K562 (cell line): Measurements from ENCODE around the gene GREB1. TPM values are rescaled to one million over a fixed set of nuclear protein-coding genes. Genes with fewer than 3 reads are reported as not detected.

Source experiments
- BDP1 ChIP-seq: IDR thresholded peaks from 3 replicates; pipeline ENCODE4 v1.6.1; 2011; ENCODE audit not compliant: insufficient read length, insufficient read depth
- E2F6 ChIP-seq, 2 experiments: IDR thresholded peaks; 2 replicates each; pipeline ENCODE4 v1.6.1; 2011; ENCODE audit warnings: borderline replicate concordance in 1 of 2, control low read depth in 1 of 2, low read depth in 1 of 2, low read length in 1 of 2, mild to moderate bottlenecking in 1 of 2, mixed read lengths in 1 of 2, moderate library complexity in 1 of 2; ENCODE audit not compliant: insufficient read depth in 1 of 2, insufficient read length in 1 of 2, poor library complexity in 1 of 2, severe bottlenecking in 1 of 2; ENCODE audit errors: extremely low read depth in 1 of 2
- NFATC3 ChIP-seq: fragments of 450-650 bp; IDR thresholded peaks from 2 replicates; pipeline ENCODE4 v1.6.1; 2017; ENCODE audit warnings: mild to moderate bottlenecking
- PRDM10 ChIP-seq: fragments of 450-650 bp; IDR thresholded peaks from 2 replicates; pipeline ENCODE4 v1.6.1; 2018; ENCODE audit not compliant: partially characterized antibody
- TCF3 ChIP-seq: sonication (generic); formaldehyde crosslinking; IDR thresholded peaks from 2 replicates; pipeline ENCODE4 v1.4.0; 2020; ENCODE audit warnings: mild to moderate bottlenecking, missing genetic modification reagents
- polyA plus RNA-seq, 8 experiments: library from polyadenylated mRNA; depleted of rRNA in 4 of 8; stranded (reverse) in 5 of 8; unstranded in 3 of 8; fragments of >200 nt; fragmentation: Nextera tagmentation in 2 of 8; fragmentation: Illumina TruSeq in 1 of 8; extraction: Ambion mirVana in 2 of 8; extraction: Trizol in 1 of 8; gene quantifications; 2 replicates each; pipeline versions ENCODE4 v1.2.1 to v1.2.3, GENCODE V29; 2011 to 2014; ENCODE audit warnings: inconsistent platforms in 1 of 8, missing spikeins in 1 of 8
- total RNA-seq, 7 experiments: library from RNA; depleted of rRNA in 6 of 7; stranded (reverse); fragments of >200 nt in 6 of 7; fragmentation: Illumina TruSeq in 2 of 7; extraction: Trizol in 2 of 7; gene quantifications; 2 replicates each; pipeline versions ENCODE4 v1.2.1 to v1.2.3, GENCODE V29; 2011 to 2021; ENCODE audit warnings: low replicate concordance in 1 of 7
- TF ChIP-seq, protein P1 (sequence below): sonication (generic); formaldehyde crosslinking; IDR thresholded peaks from 2 replicates; pipeline ENCODE4 v1.5.0; 2020; ENCODE audit warnings: missing genetic modification reagents
- TF ChIP-seq, protein P2 (sequence below): IDR thresholded peaks from 2 replicates; pipeline ENCODE4 v1.6.1; 2016; ENCODE audit warnings: missing genetic modification characterization, missing compliant biosample characterization

GREB1 gene
- total and polyA plus RNA-seq, 9 of the 15 experiments (the other 6 are each of a cell fraction or from before 2014, with no cell fraction given) = 0.04 to 0.86 (median 0.10) TPM; not detected in 1

- TF ChIP-seq, protein P1, sequence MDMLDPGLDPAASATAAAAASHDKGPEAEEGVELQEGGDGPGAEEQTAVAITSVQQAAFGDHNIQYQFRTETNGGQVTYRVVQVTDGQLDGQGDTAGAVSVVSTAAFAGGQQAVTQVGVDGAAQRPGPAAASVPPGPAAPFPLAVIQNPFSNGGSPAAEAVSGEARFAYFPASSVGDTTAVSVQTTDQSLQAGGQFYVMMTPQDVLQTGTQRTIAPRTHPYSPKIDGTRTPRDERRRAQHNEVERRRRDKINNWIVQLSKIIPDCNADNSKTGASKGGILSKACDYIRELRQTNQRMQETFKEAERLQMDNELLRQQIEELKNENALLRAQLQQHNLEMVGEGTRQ (CRISPR knock-in tag) = peak; percentile 78
- TF ChIP-seq PRDM10 = no peak
- TF ChIP-seq, protein P2, sequence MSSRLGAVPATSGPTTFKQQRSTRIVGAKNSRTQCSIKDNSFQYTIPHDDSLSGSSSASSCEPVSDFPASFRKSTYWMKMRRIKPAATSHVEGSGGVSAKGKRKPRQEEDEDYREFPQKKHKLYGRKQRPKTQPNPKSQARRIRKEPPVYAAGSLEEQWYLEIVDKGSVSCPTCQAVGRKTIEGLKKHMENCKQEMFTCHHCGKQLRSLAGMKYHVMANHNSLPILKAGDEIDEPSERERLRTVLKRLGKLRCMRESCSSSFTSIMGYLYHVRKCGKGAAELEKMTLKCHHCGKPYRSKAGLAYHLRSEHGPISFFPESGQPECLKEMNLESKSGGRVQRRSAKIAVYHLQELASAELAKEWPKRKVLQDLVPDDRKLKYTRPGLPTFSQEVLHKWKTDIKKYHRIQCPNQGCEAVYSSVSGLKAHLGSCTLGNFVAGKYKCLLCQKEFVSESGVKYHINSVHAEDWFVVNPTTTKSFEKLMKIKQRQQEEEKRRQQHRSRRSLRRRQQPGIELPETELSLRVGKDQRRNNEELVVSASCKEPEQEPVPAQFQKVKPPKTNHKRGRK (tag) = no peak
- peak in 1 of 2 experiments; percentile 58 for TF ChIP-seq E2F6 (IDR thresholded peaks at IDR 0.05; ENCODE audit: borderline replicate concordance in 1 of 2, extremely low read depth in 1 of 2, insufficient read depth in 1 of 2, insufficient read length in 1 of 2, low read depth in 1 of 2, low read length in 1 of 2, poor library complexity in 1 of 2, severe bottlenecking in 1 of 2)
- no peak for TF ChIP-seq BDP1
- no peak for TF ChIP-seq NFATC3
- TF ChIP-seq TCF3 = peak; percentile 20; the same call in 1 of the 2 replicates
These were observed 124.6 kb downstream of the GREB1 start (continued) for GRCh38 chr2:11658208-11659114.
